ENCODE data around the gene PHC3.

The PHC3 gene

GRCh38 chr3:170078620-170079281, 102.8 kb downstream of the PHC3 start:
- DNase-seq (ENCODE audit: low spot score), result no peak

- no peak for DNase-seq (ENCODE audit: low spot score)
Observed at GRCh38 chr3:170077361-170077760, 104.2 kb downstream of the PHC3 start.

- DNase-seq (ENCODE audit: low spot score), result no peak
Observed at GRCh38 chr3:170076715-170077238, 104.8 kb downstream of the PHC3 start.

- no peak for DNase-seq (ENCODE audit: low spot score)
Observed at GRCh38 chr3:170075441-170076091, 106.0 kb downstream of the PHC3 start.

GRCh38 chr3:170064108-170064507, 117.4 kb downstream of the PHC3 start:
- no peak for DNase-seq (ENCODE audit: low spot score)

- no peak for DNase-seq (ENCODE audit: low spot score)
Observed at GRCh38 chr3:170063691-170064090, 117.8 kb downstream of the PHC3 start.

GRCh38 chr3:170062769-170063168, 118.8 kb downstream of the PHC3 start:
- no peak for DNase-seq (ENCODE audit: low spot score)

- DNase-seq (ENCODE audit: low spot score), result no peak
Observed at GRCh38 chr3:170062068-170062467, 119.5 kb downstream of the PHC3 start.

GRCh38 chr3:170059447-170059846, 122.1 kb downstream of the PHC3 start:
- no peak for DNase-seq (ENCODE audit: low spot score)

GRCh38 chr3:170058127-170058526, 123.4 kb downstream of the PHC3 start:
- no peak for DNase-seq (ENCODE audit: low spot score)

- DNase-seq (ENCODE audit: low spot score), result no peak
Observed at GRCh38 chr3:170057550-170057949, 124.0 kb downstream of the PHC3 start.

GRCh38 chr3:170056710-170057454, 124.7 kb downstream of the PHC3 start:
- no peak for DNase-seq (ENCODE audit: low spot score)

- DNase-seq (ENCODE audit: low spot score), result peak; percentile 15
Observed at GRCh38 chr3:170055209-170055608, 126.3 kb downstream of the PHC3 start.

GRCh38 chr3:170054204-170054603, 127.3 kb downstream of the PHC3 start:
- DNase-seq (ENCODE audit: low spot score), result no peak

- DNase-seq (ENCODE audit: low spot score), result no peak
Observed at GRCh38 chr3:170052398-170052797, 129.1 kb downstream of the PHC3 start.

GRCh38 chr3:170050753-170051152, 130.8 kb downstream of the PHC3 start:
- DNase-seq (ENCODE audit: low spot score), result no peak

GRCh38 chr3:170049146-170050000, 132.2 kb downstream of the PHC3 start:
- no peak for DNase-seq (ENCODE audit: low spot score)

GRCh38 chr3:170047133-170047404, 134.5 kb downstream of the PHC3 start:
- no peak for DNase-seq (ENCODE audit: low spot score)

GRCh38 chr3:170046269-170047132, 135.0 kb downstream of the PHC3 start:
- DNase-seq (ENCODE audit: low spot score), result no peak

- DNase-seq (ENCODE audit: low spot score), result no peak
Observed at GRCh38 chr3:170044795-170045244, 136.7 kb downstream of the PHC3 start.

- DNase-seq (ENCODE audit: low spot score), result no peak
Observed at GRCh38 chr3:170044271-170044670, 137.3 kb downstream of the PHC3 start.
